Endodermal cell (in vitro differentiated cells): ENCODE data around the gene NDUFV2. TPM values are rescaled to one million over a fixed set of nuclear protein-coding genes. Genes with fewer than 3 reads are reported as not detected.

Experiments used
- DNase-seq: peaks from one replicate; pipeline ENCODE4 v3.0.0-alpha.2; 2017
- H3K27ac ChIP-seq: 2 replicates; pipeline ENCODE4 v1.5.1; 2013; ENCODE audit warnings: mild to moderate bottlenecking, low read depth, low read length, moderate library complexity
- H3K27me3 ChIP-seq: 2 replicates; pipeline ENCODE4 v1.6.1; 2013; ENCODE audit warnings: mild to moderate bottlenecking, low read length, moderate library complexity; ENCODE audit not compliant: insufficient read depth, control insufficient read depth, poor library complexity, severe bottlenecking
- H3K36me3 ChIP-seq: 2 replicates; pipeline ENCODE4 v1.7.0; 2013; ENCODE audit warnings: mild to moderate bottlenecking, low read length, moderate library complexity; ENCODE audit not compliant: control insufficient read depth, insufficient read depth
- H3K4me1 ChIP-seq: one replicate; pipeline ENCODE4 v1.7.0; 2013; ENCODE audit warnings: low read length; ENCODE audit not compliant: control insufficient read depth, insufficient read depth
- H3K4me3 ChIP-seq: 2 replicates; pipeline ENCODE4 v1.5.1; 2013; ENCODE audit warnings: mild to moderate bottlenecking, low read length, moderate library complexity
- H3K9ac ChIP-seq: 2 replicates; pipeline ENCODE4 v1.6.1; 2013; ENCODE audit warnings: mild to moderate bottlenecking, low read length, moderate library complexity; ENCODE audit not compliant: poor library complexity, severe bottlenecking; ENCODE audit errors: extremely low read depth
- H3K9me3 ChIP-seq: 2 replicates; pipeline ENCODE4 v1.6.1; 2013; ENCODE audit warnings: mild to moderate bottlenecking, low read length, moderate library complexity; ENCODE audit not compliant: control insufficient read depth
- H3K27ac Mint-ChIP-seq: 2 replicates; pipeline ENCODE4 v1.8.0; 2020; ENCODE audit warnings: mixed read lengths
- H3K27me3 Mint-ChIP-seq: 2 replicates; pipeline ENCODE4 v1.8.0; 2021; ENCODE audit warnings: mild to moderate bottlenecking, mixed read lengths; ENCODE audit not compliant: insufficient read depth
- H3K36me3 Mint-ChIP-seq: 2 replicates; pipeline ENCODE4 v1.8.0; 2020; ENCODE audit warnings: low read depth, mixed read lengths
- H3K4me1 Mint-ChIP-seq: 2 replicates; pipeline ENCODE4 v1.8.0; 2020; ENCODE audit warnings: mixed read lengths
- H3K4me3 Mint-ChIP-seq: 2 replicates; pipeline ENCODE4 v1.8.0; 2020; ENCODE audit warnings: mild to moderate bottlenecking, moderate library complexity, mixed read lengths
- H3K9me3 Mint-ChIP-seq: 2 replicates; pipeline ENCODE4 v1.8.0; 2020; ENCODE audit warnings: mild to moderate bottlenecking, mixed read lengths
- WGBS, 2 experiments: methylation state at CpG; one replicate each; pipeline versions ENCODE4 v1.1.5 to v1.1.7; 2013; ENCODE audit warnings: missing lambda C conversion rate in 2 of 2, mixed read lengths in 1 of 2; ENCODE audit not compliant: insufficient coverage in 1 of 2, insufficient read length in 1 of 2; 5-methylcytosine and 5-hydroxymethylcytosine counted together
- total RNA-seq, 2 donors: library from RNA; stranded (reverse); fragmentation: NEBNext Ultra II Directional in 1 of 2; extraction: Animal tissue kit (Norgen Biotek cat#: 25700) in 1 of 2; gene quantifications; 2 replicates in 1 of 2; 3 replicates in 1 of 2; pipeline ENCODE4 v1.2.1, GENCODE V29; 2021
- TF ChIP-seq, protein P1 (sequence below): fragments of 200-600 bp; sonication (generic); conservative IDR thresholded peaks from 2 replicates; pipeline ENCODE4 v1.5.0; 2021; ENCODE audit warnings: antibody characterized with exemption, mild to moderate bottlenecking

Gene NDUFV2
- total RNA-seq, 2 donors from 2014 or later = 123 to 138 TPM

DNA sequence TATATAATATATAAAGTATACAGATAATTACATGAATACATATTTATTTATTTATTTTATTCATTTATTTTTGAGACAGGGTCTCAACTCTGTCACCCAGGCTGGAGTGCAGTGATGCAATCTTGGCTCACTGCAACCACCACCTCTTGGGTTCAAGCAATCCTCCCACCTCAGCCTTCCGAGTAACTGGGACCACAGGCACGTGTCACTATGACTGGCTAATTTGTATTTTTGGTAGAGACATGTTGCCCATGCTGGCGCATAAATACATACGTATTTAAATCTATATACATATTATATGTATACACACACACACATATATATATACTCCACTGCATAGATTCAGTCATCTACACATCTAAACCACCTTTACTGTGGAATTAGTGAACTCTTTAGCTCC lies 20.6 kb upstream of the NDUFV2 start:
- Histone ChIP-seq H3K9me3 (no peaks in the 10 kb centered on the region), H3K4me1 (no peaks in the 10 kb centered on the region), H3K36me3 (no peaks in the 10 kb centered on the region), H3K9ac (no peak overlapping the region), H3K27me3 (no peaks in the 10 kb centered on the region), H3K27ac (no peak overlapping the region), H3K4me3 (no peak overlapping the region)
- DNase-seq = no peak
- TF ChIP-seq, protein P1, sequence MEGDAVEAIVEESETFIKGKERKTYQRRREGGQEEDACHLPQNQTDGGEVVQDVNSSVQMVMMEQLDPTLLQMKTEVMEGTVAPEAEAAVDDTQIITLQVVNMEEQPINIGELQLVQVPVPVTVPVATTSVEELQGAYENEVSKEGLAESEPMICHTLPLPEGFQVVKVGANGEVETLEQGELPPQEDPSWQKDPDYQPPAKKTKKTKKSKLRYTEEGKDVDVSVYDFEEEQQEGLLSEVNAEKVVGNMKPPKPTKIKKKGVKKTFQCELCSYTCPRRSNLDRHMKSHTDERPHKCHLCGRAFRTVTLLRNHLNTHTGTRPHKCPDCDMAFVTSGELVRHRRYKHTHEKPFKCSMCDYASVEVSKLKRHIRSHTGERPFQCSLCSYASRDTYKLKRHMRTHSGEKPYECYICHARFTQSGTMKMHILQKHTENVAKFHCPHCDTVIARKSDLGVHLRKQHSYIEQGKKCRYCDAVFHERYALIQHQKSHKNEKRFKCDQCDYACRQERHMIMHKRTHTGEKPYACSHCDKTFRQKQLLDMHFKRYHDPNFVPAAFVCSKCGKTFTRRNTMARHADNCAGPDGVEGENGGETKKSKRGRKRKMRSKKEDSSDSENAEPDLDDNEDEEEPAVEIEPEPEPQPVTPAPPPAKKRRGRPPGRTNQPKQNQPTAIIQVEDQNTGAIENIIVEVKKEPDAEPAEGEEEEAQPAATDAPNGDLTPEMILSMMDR = no peak
- Mint-ChIP-seq H3K27me3 (peaks cover 1% of the 10 kb centered on the region), H3K27ac (no peak overlapping the region), H3K4me1 (no peaks in the 10 kb centered on the region), H3K9me3 (no peaks in the 10 kb centered on the region), H3K36me3 (no peaks in the 10 kb centered on the region), H3K4me3 (no peak overlapping the region)
- WGBS, 2 experiments = 98% methylated on average over 4 of the region's 4 CpGs; no CpG with 5 or more reads in 1 of the 2 experiments

DNA sequence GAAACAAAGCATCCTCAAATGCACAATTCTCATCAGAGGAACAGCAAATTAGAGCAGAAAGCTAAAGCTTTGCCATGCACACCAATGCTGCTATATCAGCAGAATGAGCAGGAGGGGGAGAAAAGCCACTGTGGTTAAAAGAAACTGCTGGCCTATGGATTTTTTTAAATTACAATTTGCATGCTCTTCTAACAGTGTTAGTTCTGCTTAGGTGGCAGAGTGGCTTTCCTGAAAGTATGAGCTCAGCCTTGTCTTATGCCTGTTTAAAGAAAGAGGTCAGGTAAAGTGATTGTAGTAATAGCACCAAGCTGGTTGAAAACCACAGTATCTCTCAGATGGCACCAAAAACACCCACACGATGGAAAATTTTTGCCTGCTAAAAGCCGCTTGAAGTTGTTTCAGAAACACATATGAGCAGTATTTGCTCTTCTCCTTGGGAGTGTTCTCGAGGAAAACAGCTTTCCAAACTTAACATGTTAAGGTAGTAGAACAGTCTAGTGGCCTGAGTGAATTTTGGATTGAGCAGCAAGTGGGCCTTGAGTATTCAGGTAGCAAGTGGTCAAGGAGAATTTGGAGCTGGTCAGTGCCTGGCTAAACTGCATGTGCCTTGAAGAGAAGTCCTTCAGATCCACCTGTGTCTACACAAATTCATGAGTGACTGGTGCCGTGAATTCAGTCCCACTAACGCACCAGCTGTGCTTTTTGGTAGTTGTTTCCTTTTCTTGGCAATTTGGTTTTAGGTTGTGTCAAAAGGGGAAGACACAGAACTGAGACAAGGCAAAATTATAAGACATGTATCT lies 19.6 kb upstream of the NDUFV2 start:
- WGBS, 2 experiments = 84 to 89% methylated on average over 5 of the region's 5 CpGs
- Histone ChIP-seq H3K9ac (no peak overlapping the region), H3K4me3 (no peak overlapping the region), H3K4me1 (no peaks in the 10 kb centered on the region), H3K9me3 (no peaks in the 10 kb centered on the region), H3K36me3 (no peaks in the 10 kb centered on the region), H3K27me3 (no peaks in the 10 kb centered on the region), H3K27ac (peak overlapping the region; percentile 17)
- Mint-ChIP-seq H3K9me3 (no peaks in the 10 kb centered on the region), H3K27me3 (no peaks in the 10 kb centered on the region), H3K27ac (no peak overlapping the region), H3K36me3 (no peaks in the 10 kb centered on the region), H3K4me3 (no peak overlapping the region), H3K4me1 (no peaks in the 10 kb centered on the region)
- TF ChIP-seq, protein P1 = no peak
- no peak for DNase-seq

DNA sequence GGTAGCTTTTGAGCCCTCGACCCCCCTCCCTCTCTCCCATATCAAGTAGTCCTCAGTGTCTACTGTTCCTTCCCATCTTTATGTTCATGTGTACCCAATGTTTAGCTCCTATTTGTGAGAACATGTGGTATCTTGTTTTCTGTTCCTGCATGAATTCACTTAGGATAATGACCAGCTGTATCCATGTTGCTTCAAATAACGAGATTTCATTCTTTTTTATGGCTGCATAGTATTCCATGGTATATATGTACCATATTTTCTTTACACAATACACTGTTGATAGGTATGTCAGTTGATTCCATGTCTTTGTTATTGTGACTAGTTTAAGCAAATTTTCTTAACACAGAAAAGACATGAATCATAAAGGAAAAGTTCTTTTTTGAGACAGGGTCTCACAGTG lies 16.5 kb upstream of the NDUFV2 start:
- no peak overlapping the region for H3K27ac ChIP-seq
- H3K4me3 ChIP-seq = no peak overlapping the region
- 42% methylated on average over 2 of the region's 2 CpGs; no CpG with 5 or more reads in 1 of the 2 experiments for WGBS, 2 experiments
- H3K4me1 ChIP-seq = no peaks in the 10 kb centered on the region
- H3K9ac ChIP-seq = no peak overlapping the region
- Mint-ChIP-seq H3K4me3 (no peak overlapping the region), H3K27ac (no peak overlapping the region), H3K27me3 (no peaks in the 10 kb centered on the region), H3K9me3 (no peaks in the 10 kb centered on the region), H3K36me3 (no peaks in the 10 kb centered on the region), H3K4me1 (no peaks in the 10 kb centered on the region)
- DNase-seq = no peak
- no peaks in the 10 kb centered on the region for H3K9me3 ChIP-seq
- TF ChIP-seq, protein P1 = no peak
- no peaks in the 10 kb centered on the region for H3K36me3 ChIP-seq
- H3K27me3 ChIP-seq = no peaks in the 10 kb centered on the region
